ENCODE data around the gene PACSIN2. TPM values are rescaled to one million over a fixed set of nuclear protein-coding genes. Genes with fewer than 3 reads are reported as not detected.
A peak's percentile ranks its signal among the peaks of the same experiment; 100 is the strongest.

Gene PACSIN2
- total and polyA plus RNA-seq, 2 of the 13 experiments (the other 11 are each of a cell fraction or from before 2014, with no cell fraction given): 54.1 to 68.8 TPM

- TF ChIP-seq TBP (CRISPR knock-in tag; IDR thresholded peaks at IDR 0.05) (no peak), SIX1 (CRISPR knock-in tag; IDR thresholded peaks at IDR 0.05; ENCODE audit: borderline replicate concordance) (no peak), RFX3 (CRISPR knock-in tag; IDR thresholded peaks at IDR 0.05) (no peak), ELK4 (CRISPR knock-in tag; IDR thresholded peaks at IDR 0.05; ENCODE audit: borderline replicate concordance) (no peak)
Observed at GRCh38 chr22:42873356-42873755, 141.6 kb downstream of the PACSIN2 start (continued).

- Histone ChIP-seq H3K79me2 (ENCODE audit: insufficient read depth, low read length) (no peaks in the 10 kb centered on the region), H3K27me3 (ENCODE audit: control insufficient read depth in 1 of 2, insufficient read depth in 2 of 2, low read length in 2 of 2) (no peaks in the 10 kb centered on the region), H3K9me3 (ENCODE audit: low read length) (no peaks in the 10 kb centered on the region), H4K20me1 (ENCODE audit: insufficient read depth, low read length) (no peaks in the 10 kb centered on the region), H3K27ac (ENCODE audit: extremely low read length, insufficient read depth, low read length) (no peak overlapping the region), H3K4me1 (ENCODE audit: insufficient read depth, low read length) (no peaks in the 10 kb centered on the region), H3K9ac (ENCODE audit: insufficient read depth, low read depth, low read length) (no peak overlapping the region), H3K4me2 (ENCODE audit: low read depth, low read length) (no peak overlapping the region), H2AFZ (ENCODE audit: low read length) (no peak overlapping the region), H3K36me3 (replicated peaks in 1 of 2; ENCODE audit: control insufficient read depth in 1 of 2, insufficient read depth in 2 of 2, low read length in 2 of 2) (peaks cover 35 to 78% of the 10 kb centered on the region in 2 experiments), H3K4me3 (replicated peaks in 1 of 3; ENCODE audit: insufficient read depth in 1 of 3, low read depth in 2 of 3, low read length in 3 of 3) (no peak overlapping the region)
- peak; percentile 2 for TF ChIP-seq AGO2 (optimal IDR thresholded peaks at IDR 0.05; ENCODE audit: low read depth, low read length)
- no peak for TF ChIP-seq KDM3A (CRISPR knock-in tag; IDR thresholded peaks at IDR 0.05; ENCODE audit: low read depth)
- no TSS peak for BruUV-seq (replicated peaks)
- intact Hi-C loops (cut with micrococcal nuclease; ENCODE audit: unreplicated experiment) (no loop called here), in situ Hi-C loops (cut with HindIII; ENCODE audit: extremely low pct_ligation_motif_present, low pct_unique_long_range_greater_than_20kb) (no loop called here)
- FAIRE-seq: no peak
- no peak for DNase-seq (ENCODE audit: low spot score)
- no peak for ATAC-seq
- ChIA-PET CTCF (ENCODE audit: low intra/inter-chr PET ratio, low total read pairs) (no interaction called here), POLR2A (no interaction called here)
- 98% methylated on average over 9 of the region's 9 CpGs for WGBS (ENCODE audit: low lambda C conversion rate)
Observed at GRCh38 chr22:42872821-42873220, 142.1 kb downstream of the PACSIN2 start.
